ENCODE data around the gene PYDC1. TPM values are rescaled to one million over a fixed set of nuclear protein-coding genes. Genes with fewer than 3 reads are reported as not detected.

Gene PYDC1
- total and polyA plus RNA-seq, 2 of the 13 experiments (the other 11 are each of a cell fraction or from before 2014, with no cell fraction given) = not detected

- TF ChIP-seq, protein P1, sequence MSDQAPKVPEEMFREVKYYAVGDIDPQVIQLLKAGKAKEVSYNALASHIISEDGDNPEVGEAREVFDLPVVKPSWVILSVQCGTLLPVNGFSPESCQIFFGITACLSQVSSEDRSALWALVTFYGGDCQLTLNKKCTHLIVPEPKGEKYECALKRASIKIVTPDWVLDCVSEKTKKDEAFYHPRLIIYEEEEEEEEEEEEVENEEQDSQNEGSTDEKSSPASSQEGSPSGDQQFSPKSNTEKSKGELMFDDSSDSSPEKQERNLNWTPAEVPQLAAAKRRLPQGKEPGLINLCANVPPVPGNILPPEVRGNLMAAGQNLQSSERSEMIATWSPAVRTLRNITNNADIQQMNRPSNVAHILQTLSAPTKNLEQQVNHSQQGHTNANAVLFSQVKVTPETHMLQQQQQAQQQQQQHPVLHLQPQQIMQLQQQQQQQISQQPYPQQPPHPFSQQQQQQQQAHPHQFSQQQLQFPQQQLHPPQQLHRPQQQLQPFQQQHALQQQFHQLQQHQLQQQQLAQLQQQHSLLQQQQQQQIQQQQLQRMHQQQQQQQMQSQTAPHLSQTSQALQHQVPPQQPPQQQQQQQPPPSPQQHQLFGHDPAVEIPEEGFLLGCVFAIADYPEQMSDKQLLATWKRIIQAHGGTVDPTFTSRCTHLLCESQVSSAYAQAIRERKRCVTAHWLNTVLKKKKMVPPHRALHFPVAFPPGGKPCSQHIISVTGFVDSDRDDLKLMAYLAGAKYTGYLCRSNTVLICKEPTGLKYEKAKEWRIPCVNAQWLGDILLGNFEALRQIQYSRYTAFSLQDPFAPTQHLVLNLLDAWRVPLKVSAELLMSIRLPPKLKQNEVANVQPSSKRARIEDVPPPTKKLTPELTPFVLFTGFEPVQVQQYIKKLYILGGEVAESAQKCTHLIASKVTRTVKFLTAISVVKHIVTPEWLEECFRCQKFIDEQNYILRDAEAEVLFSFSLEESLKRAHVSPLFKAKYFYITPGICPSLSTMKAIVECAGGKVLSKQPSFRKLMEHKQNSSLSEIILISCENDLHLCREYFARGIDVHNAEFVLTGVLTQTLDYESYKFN (CRISPR knock-in tag; conservative IDR thresholded peaks at IDR 0.05) = no peak
- TF ChIP-seq SRSF4 (IDR thresholded peaks at IDR 0.05; ENCODE audit: low read depth, low read length, poor library complexity, severe bottlenecking) (no peak), DNMT3B (CRISPR knock-in tag; conservative IDR thresholded peaks at IDR 0.05) (no peak), AKAP8 (CRISPR knock-in tag; IDR thresholded peaks at IDR 0.05) (peak; percentile 42; the same call in 1 of the 2 replicates), TMF1 (CRISPR knock-in tag; IDR thresholded peaks at IDR 0.05; ENCODE audit: low read depth) (no peak), ZNF776 (CRISPR knock-in tag; IDR thresholded peaks at IDR 0.05) (no peak), PHF21A (CRISPR knock-in tag; IDR thresholded peaks at IDR 0.05) (no peak), PHF8 (CRISPR knock-in tag; IDR thresholded peaks at IDR 0.05) (no peak), RBM22 (optimal IDR thresholded peaks at IDR 0.05; ENCODE audit: low read length) (peak; percentile 40), ONECUT2 (CRISPR knock-in tag; IDR thresholded peaks at IDR 0.05) (no peak), ZNF816 (CRISPR knock-in tag; IDR thresholded peaks at IDR 0.05; ENCODE audit: borderline replicate concordance) (no peak), ZFY (CRISPR knock-in tag; IDR thresholded peaks at IDR 0.05) (0 out of 2 replicates have a peak, but pooled peaks have one; percentile 13)
- TF ChIP-seq, protein P2, sequence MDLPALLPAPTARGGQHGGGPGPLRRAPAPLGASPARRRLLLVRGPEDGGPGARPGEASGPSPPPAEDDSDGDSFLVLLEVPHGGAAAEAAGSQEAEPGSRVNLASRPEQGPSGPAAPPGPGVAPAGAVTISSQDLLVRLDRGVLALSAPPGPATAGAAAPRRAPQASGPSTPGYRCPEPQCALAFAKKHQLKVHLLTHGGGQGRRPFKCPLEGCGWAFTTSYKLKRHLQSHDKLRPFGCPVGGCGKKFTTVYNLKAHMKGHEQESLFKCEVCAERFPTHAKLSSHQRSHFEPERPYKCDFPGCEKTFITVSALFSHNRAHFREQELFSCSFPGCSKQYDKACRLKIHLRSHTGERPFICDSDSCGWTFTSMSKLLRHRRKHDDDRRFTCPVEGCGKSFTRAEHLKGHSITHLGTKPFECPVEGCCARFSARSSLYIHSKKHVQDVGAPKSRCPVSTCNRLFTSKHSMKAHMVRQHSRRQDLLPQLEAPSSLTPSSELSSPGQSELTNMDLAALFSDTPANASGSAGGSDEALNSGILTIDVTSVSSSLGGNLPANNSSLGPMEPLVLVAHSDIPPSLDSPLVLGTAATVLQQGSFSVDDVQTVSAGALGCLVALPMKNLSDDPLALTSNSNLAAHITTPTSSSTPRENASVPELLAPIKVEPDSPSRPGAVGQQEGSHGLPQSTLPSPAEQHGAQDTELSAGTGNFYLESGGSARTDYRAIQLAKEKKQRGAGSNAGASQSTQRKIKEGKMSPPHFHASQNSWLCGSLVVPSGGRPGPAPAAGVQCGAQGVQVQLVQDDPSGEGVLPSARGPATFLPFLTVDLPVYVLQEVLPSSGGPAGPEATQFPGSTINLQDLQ (CRISPR knock-in tag; IDR thresholded peaks at IDR 0.05) = no peak
- TF ChIP-seq, protein P3, sequence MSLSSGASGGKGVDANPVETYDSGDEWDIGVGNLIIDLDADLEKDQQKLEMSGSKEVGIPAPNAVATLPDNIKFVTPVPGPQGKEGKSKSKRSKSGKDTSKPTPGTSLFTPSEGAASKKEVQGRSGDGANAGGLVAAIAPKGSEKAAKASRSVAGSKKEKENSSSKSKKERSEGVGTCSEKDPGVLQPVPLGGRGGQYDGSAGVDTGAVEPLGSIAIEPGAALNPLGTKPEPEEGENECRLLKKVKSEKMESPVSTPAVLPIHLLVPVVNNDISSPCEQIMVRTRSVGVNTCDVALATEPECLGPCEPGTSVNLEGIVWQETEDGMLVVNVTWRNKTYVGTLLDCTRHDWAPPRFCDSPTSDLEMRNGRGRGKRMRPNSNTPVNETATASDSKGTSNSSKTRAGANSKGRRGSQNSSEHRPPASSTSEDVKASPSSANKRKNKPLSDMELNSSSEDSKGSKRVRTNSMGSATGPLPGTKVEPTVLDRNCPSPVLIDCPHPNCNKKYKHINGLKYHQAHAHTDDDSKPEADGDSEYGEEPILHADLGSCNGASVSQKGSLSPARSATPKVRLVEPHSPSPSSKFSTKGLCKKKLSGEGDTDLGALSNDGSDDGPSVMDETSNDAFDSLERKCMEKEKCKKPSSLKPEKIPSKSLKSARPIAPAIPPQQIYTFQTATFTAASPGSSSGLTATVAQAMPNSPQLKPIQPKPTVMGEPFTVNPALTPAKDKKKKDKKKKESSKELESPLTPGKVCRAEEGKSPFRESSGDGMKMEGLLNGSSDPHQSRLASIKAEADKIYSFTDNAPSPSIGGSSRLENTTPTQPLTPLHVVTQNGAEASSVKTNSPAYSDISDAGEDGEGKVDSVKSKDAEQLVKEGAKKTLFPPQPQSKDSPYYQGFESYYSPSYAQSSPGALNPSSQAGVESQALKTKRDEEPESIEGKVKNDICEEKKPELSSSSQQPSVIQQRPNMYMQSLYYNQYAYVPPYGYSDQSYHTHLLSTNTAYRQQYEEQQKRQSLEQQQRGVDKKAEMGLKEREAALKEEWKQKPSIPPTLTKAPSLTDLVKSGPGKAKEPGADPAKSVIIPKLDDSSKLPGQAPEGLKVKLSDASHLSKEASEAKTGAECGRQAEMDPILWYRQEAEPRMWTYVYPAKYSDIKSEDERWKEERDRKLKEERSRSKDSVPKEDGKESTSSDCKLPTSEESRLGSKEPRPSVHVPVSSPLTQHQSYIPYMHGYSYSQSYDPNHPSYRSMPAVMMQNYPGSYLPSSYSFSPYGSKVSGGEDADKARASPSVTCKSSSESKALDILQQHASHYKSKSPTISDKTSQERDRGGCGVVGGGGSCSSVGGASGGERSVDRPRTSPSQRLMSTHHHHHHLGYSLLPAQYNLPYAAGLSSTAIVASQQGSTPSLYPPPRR (CRISPR knock-in tag; IDR thresholded peaks at IDR 0.05; ENCODE audit: borderline replicate concordance) = no peak
Measured at GRCh38 chr16:31182391-31182790, 34.5 kb downstream of the PYDC1 start (continued).

Measured in HepG2 (cell line).